ENCODE results near the gene ADGRG1.

- TF ChIP-seq CTCF (IDR thresholded peaks at IDR 0.05): no peak
- TF ChIP-seq POLR2A (IDR thresholded peaks at IDR 0.05): no peak
Measured at GRCh38 chr16:57703416-57704010, 75.1 kb downstream of the ADGRG1 start.

All from transverse colon (tissue), 3 donors.